Activated CD4-positive, alpha-beta T cell treated with anti-CD3 and anti-CD28 coated beads, Interleukin-2, amount 50 U/mL, for 24 hours (primary cell): ENCODE data around the gene PRR13.
"Not testable (repeated sequence)": the region's sequence is repeated elsewhere in the genome, so short reads cannot be mapped to it uniquely, and the experiment has no call there.

Experiments
- DNase-seq, 2 donors: peaks; one replicate each; pipeline ENCODE4 v3.0.0-alpha.2; 2020; ENCODE audit warnings: low read depth in 1 of 2, low spot score in 1 of 2

The PRR13 gene, protein sequence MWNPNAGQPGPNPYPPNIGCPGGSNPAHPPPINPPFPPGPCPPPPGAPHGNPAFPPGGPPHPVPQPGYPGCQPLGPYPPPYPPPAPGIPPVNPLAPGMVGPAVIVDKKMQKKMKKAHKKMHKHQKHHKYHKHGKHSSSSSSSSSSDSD

GRCh38 chr12:53441040-53441833, at the start of gene PRR13:
Gene PRR13, plus strand, starts transcription at chr12:53441734. Its CDS starts 981 bp downstream, at chr12:53442715.
- peak; percentile 93 to 98 for DNase-seq

- no peak for DNase-seq
Observed at GRCh38 chr12:53399896-53400295, 41.6 kb upstream of the PRR13 start.

- not testable (repeated sequence) for DNase-seq
Observed at GRCh38 chr12:53402351-53402750, 39.2 kb upstream of the PRR13 start.

DNA sequence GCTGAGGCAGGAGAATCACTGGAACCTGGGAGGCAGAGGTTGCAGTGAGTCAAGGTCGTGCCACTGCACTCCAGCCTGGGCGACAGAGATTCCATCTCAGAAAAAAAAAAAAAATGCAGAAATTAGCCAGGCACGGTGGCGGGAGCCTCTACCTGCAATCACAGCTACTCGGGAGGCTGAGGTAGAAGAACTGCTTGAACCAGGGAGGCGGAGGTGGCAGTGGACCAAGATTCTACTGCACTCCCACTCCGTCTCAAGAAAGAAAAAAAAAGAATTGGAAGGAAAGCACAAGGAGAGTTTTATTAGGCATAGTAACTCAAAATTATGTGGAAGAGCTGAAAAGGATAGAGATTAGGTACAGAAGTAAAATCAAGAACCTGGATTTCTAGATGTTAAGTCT, 38.7 kb upstream of the PRR13 start:
- DNase-seq: no peak

DNA sequence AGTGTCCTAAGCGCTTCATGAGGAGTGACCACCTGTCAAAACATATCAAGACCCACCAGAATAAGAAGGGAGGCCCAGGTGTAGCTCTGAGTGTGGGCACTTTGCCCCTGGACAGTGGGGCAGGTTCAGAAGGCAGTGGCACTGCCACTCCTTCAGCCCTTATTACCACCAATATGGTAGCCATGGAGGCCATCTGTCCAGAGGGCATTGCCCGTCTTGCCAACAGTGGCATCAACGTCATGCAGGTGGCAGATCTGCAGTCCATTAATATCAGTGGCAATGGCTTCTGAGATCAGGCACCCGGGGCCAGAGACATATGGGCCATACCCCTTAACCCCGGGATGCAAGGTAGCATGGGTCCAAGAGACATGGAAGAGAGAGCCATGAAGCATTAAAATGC, 30.6 kb upstream of the PRR13 start:
- DNase-seq: no peak

DNA sequence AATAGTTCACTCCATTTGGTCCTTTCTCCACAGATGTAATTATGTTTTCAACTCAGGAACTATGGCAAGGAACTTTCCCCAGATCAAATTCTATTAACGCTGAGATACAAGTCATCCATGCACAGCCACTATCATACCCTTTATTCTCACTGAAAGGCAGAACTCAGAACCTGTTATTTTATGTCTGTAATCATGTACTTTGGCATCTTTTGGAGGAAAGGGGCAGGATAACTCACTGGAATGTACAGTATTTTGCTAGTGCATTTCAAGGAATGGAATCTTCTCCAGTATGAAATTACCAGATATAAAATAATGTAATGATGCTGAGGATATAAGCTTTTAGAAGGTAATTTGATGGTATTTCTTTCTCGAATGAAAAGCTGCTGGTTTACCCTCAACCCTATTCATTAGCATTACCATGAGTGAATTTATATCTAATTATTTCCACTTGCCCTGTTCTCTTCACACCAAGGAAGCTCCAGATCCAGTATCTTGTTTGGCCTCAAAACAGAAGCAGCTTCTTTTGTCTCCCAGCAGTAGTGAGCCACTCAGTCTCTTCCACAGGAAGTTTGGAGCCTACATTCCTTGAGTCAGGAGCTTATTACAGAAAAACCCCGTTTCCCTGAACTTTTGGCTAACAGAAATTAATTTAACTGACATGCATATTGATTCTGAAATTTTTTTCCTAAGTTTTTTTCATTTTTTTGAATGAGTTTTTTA, 27.9 kb upstream of the PRR13 start:
- no peak for DNase-seq

- no peak for DNase-seq
Observed at GRCh38 chr12:53414756-53415417, 26.6 kb upstream of the PRR13 start.

DNA sequence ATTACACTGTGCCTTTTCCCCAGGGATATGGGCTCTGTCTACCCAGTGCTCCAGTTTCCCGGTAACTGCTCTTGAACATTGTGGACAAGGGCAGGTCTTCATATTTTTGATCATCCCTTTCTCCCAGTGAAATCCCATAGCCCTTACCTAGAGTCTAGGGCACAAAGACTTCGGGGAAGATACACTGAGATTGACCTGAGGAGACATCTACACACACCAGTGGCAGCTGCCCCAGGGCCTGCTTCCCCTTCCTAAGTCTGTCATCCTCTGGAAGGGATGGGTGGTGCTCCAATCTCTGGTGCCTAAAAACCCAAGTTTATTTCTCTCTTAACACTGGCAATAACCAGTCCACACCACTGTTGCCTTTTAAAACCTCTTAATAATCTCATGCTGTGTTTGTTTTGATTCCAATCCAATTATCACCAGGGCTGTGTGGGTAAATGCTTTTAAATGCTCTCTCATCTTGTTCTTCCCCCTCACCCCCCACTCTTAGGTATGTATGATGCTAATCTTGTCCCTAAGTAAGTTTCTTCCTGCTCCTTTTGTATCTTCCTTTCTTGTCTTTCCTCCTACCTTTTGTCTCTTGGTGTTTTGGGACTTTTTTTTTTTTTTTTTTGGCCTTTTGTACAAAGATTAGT, 25.7 kb upstream of the PRR13 start:
- DNase-seq: not testable (repeated sequence)

DNA sequence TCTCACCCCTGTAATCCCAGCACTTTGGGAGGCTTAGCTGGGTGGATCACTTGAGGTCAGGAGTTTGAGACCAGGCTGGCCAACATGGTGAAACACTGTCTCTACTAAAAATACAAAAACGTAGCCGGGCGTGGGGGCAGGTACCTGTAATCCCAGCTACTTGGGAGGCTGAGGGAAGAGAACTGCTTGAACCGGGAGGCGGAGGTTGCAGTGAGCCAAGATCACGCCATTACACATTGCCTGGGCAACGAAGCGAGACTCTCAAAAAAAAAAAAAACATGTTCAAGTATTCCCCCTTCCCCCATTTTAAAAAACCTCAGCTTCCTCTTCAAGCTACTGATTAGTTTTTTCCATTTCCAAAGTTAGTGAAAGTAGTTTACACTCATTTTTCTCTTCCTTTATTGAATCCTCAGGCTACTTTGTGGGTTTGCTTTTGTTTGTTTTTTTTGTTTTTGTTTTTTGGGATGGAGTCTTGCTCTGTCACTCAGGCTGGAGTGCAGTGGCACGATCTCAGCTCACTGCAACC, 24.2 kb upstream of the PRR13 start:
- DNase-seq: not testable (repeated sequence)

DNA sequence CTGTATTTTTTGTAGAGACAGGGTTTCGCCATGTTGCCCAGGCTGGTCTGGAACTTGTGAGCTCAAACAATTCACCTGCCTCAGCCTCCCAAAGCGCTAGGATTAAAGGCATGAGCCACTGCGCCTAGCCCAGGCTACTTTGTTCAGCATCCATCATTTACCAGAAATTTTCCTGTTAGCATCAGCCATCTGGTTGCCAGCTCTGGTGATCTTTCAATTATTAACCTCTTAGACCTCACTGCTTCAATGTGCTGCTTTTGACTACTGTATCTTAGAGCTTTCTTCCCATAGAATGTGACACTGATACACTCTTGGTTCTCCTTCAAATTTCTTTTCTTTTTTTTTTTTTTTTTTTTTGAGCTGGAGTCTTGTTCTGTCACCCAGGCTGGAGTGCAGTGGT, 23.3 kb upstream of the PRR13 start:
- DNase-seq: no peak

DNA sequence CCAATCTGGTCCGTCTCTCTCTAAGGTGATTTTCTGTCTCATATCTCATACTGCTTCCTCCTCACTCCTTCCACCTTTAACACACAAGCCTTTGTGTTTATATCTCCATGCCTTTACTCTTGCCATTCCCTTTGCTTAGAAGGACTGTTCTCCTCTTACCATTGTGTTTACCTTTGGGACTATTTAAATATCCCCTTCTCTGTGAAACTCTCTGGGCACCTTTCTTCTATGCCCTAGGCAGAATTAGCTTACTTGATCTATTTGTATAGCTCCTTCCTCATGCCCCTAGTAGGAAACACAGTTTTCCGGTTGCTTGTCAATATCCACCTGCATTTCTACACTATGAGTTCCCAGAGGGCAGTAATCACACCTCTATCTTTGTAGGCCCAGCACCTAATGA, 21.8 kb upstream of the PRR13 start:
- DNase-seq: no peak

GRCh38 chr12:53422247-53422646, 19.3 kb upstream of the PRR13 start:
- DNase-seq: not testable (repeated sequence)

DNA sequence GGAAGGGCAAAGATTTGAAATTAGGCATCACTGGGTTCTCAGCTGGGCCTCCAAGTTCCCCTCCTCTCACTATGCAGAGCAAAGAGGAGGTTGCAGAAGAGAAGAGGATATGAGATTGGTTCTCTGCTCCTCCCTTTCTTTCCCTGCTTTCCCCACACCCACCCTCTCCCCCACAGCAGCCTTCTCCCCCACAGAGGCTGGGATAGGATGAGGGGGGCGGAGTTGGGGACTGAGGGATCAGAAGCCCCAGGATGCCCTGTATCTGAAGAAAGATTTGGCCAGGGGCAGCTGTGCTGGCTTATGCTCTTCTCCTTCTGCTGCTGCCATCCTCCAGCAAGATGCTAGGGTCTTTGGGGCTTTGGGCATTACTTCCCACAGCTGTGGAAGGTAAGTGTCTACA, 17.9 kb upstream of the PRR13 start, which contains the start of gene AMHR2:
AMHR2 (plus strand) TSS at position 259 of the 400 bp plus-strand sequence; CDS start at position 339, 80 bp downstream.
- no peak for DNase-seq

GRCh38 chr12:53424626-53425514, 16.7 kb upstream of the PRR13 start:
- DNase-seq: no peak

DNA sequence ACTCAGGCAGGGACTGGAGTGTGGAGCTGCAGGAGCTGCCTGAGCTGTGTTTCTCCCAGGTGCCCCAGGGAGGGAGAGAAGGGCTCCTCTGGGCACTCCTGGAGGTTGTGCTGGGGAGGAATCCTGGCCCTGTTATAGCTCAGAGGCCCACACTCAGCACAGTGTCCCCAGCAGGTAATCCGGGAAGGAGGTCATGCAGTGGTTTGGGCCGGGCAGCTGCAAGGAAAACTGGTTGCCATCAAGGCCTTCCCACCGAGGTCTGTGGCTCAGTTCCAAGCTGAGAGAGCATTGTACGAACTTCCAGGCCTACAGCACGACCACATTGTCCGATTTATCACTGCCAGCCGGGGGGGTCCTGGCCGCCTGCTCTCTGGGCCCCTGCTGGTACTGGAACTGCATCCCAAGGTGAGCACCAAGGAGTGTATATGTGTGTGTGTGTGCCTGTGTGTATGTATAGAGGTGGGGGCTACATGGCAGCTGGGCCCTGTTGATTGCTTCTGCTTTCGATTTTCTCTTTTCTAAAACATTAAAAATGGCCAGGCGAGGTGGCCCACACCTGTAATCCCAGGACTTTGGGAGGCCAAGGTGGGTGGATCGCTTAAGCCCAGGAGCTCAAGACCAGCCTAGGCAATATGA, 15.9 kb upstream of the PRR13 start:
- DNase-seq: no peak

- peak in 1 of 2 donors; percentile 43 for DNase-seq
Observed at GRCh38 chr12:53427905-53428594, 13.5 kb upstream of the PRR13 start.

DNA sequence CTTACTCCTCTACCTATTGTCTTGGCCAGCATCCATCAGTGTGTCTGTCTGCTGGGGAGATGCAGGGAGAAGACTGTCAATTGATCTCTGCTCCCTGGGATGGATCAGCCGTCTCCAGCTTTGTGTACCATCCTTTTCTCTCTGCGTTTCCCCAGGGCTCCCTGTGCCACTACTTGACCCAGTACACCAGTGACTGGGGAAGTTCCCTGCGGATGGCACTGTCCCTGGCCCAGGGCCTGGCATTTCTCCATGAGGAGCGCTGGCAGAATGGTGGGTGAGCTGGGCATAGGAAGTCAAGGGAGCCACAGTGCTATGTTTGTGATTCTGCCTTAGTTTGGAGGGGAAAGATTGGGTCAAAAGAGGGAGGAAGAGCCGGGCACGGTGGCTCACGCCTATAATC, 12.8 kb upstream of the PRR13 start:
- DNase-seq: no peak

- DNase-seq: no peak
Observed at GRCh38 chr12:53430116-53430515, 11.4 kb upstream of the PRR13 start.

GRCh38 chr12:53431187-53431586, 10.3 kb upstream of the PRR13 start:
- no peak for DNase-seq
